Esophagus (tissue), 2 donors: ENCODE measurements around the gene ISG20. TPM values are rescaled to one million over a fixed set of nuclear protein-coding genes. Genes with fewer than 3 reads are reported as not detected.

Experiments
- H3K27ac ChIP-seq, 2 donors: one replicate each; pipeline ENCODE4 v1.5.1; 2013; ENCODE audit warnings: low read depth in 2 of 2, mild to moderate bottlenecking in 2 of 2, inconsistent platforms in 1 of 2, low read length in 1 of 2, moderate library complexity in 1 of 2
- H3K27me3 ChIP-seq, 2 donors: one replicate each; pipeline ENCODE4 v1.6.1; 2013; ENCODE audit warnings: low read length in 2 of 2, control low read depth in 1 of 2, mild to moderate bottlenecking in 1 of 2; ENCODE audit not compliant: insufficient read depth in 2 of 2, control insufficient read depth in 1 of 2
- H3K36me3 ChIP-seq, 2 donors: one replicate each; pipeline ENCODE4 v1.6.1; 2013; ENCODE audit warnings: low read length in 1 of 2; ENCODE audit not compliant: control insufficient read depth in 2 of 2, insufficient read depth in 2 of 2
- H3K4me1 ChIP-seq, 2 donors: one replicate each; pipeline ENCODE4 v1.6.1; 2013; ENCODE audit warnings: low read length in 1 of 2; ENCODE audit not compliant: control insufficient read depth in 2 of 2, insufficient read depth in 2 of 2
- H3K4me3 ChIP-seq, 2 donors: one replicate each; pipeline ENCODE4 v1.5.1; 2013; ENCODE audit warnings: low read length in 2 of 2, mild to moderate bottlenecking in 2 of 2, low read depth in 1 of 2, moderate library complexity in 1 of 2
- H3K9me3 ChIP-seq, 2 donors: one replicate each; pipeline ENCODE4 v1.6.1; 2013; ENCODE audit warnings: mild to moderate bottlenecking in 2 of 2, low read depth in 1 of 2, low read length in 1 of 2, moderate library complexity in 1 of 2; ENCODE audit not compliant: control insufficient read depth in 2 of 2, insufficient read depth in 1 of 2
- WGBS, 2 donors: extraction: QIAGEN DNeasy Blood & Tissue Kit; methylation state at CpG; one replicate each; pipeline ENCODE4 v1.1.7; 2013; 5-methylcytosine and 5-hydroxymethylcytosine counted together
- polyA plus RNA-seq, 2 donors: library from polyadenylated mRNA; stranded (reverse); fragments of 200-250 nt; gene quantifications; one replicate each; pipeline ENCODE4 v1.2.3, GENCODE V29; 2013
- donor health status: healthy with polysubstance abuse.
- donor health status: Bipolar disorder and iron deficiency.

ISG20 gene
- polyA plus RNA-seq, 2 donors: 25.1 to 30.4 TPM

- peaks cover 4 to 9% of the 10 kb centered on the region in 2 donors for H3K4me1 ChIP-seq
- H3K9me3 ChIP-seq: no peaks in the 10 kb centered on the region
- 39 to 42% methylated on average over 13 of the region's 13 CpGs for WGBS, 2 donors
- no peaks in the 10 kb centered on the region for H3K27me3 ChIP-seq
- H3K36me3 ChIP-seq: peaks cover 0 to 2% of the 10 kb centered on the region in 2 donors
- no peak overlapping the region for H3K4me3 ChIP-seq
- H3K27ac ChIP-seq: no peak overlapping the region
Measured at GRCh38 chr15:88657326-88658069, 18.7 kb downstream of the ISG20 start.

- H3K27me3 ChIP-seq: no peaks in the 10 kb centered on the region
- no peaks in the 10 kb centered on the region for H3K9me3 ChIP-seq
- WGBS, 2 donors: 78 to 84% methylated on average over 13 of the region's 13 CpGs
- H3K36me3 ChIP-seq: no peaks in the 10 kb centered on the region
- H3K4me1 ChIP-seq: peaks cover 3 to 6% of the 10 kb centered on the region in 2 donors
- no peak overlapping the region for H3K27ac ChIP-seq
- H3K4me3 ChIP-seq: no peak overlapping the region
Measured at GRCh38 chr15:88658070-88658965, 19.5 kb downstream of the ISG20 start.

GRCh38 chr15:88658972-88659931 lies 20.4 kb downstream of the ISG20 start:
- no peaks in the 10 kb centered on the region for H3K36me3 ChIP-seq
- peak overlapping the region; percentile 28 to 34 for H3K27ac ChIP-seq
- H3K9me3 ChIP-seq: no peaks in the 10 kb centered on the region
- WGBS, 2 donors: 51 to 67% methylated on average over 18 of the region's 18 CpGs
- peaks cover 0 to 6% of the 10 kb centered on the region in 2 donors for H3K4me1 ChIP-seq
- no peaks in the 10 kb centered on the region for H3K27me3 ChIP-seq
- H3K4me3 ChIP-seq: no peak overlapping the region

- no peaks in the 10 kb centered on the region for H3K27me3 ChIP-seq
- H3K4me3 ChIP-seq: no peak overlapping the region
- peaks cover 0 to 6% of the 10 kb centered on the region in 2 donors for H3K4me1 ChIP-seq
- H3K9me3 ChIP-seq: no peaks in the 10 kb centered on the region
- no peak overlapping the region for H3K27ac ChIP-seq
- H3K36me3 ChIP-seq: no peaks in the 10 kb centered on the region
Measured at GRCh38 chr15:88661041-88661700, 22.4 kb downstream of the ISG20 start.

- Histone ChIP-seq H3K27ac (no peak overlapping the region), H3K4me3 (no peak overlapping the region), H3K9me3 (no peaks in the 10 kb centered on the region), H3K36me3 (no peaks in the 10 kb centered on the region), H3K4me1 (peaks cover 0 to 6% of the 10 kb centered on the region in 2 donors), H3K27me3 (no peaks in the 10 kb centered on the region)
- WGBS, 2 donors: 71 to 78% methylated on average over 4 of the region's 4 CpGs
Measured at GRCh38 chr15:88661761-88662556, 23.1 kb downstream of the ISG20 start.

GRCh38 chr15:88663141-88663621 lies 24.4 kb downstream of the ISG20 start:
- no peak overlapping the region for H3K27ac ChIP-seq
- H3K36me3 ChIP-seq: no peaks in the 10 kb centered on the region
- 63 to 74% methylated on average over 6 of the region's 6 CpGs for WGBS, 2 donors
- no peaks in the 10 kb centered on the region for H3K9me3 ChIP-seq
- H3K4me1 ChIP-seq: peaks cover 0 to 6% of the 10 kb centered on the region in 2 donors
- no peaks in the 10 kb centered on the region for H3K27me3 ChIP-seq
- no peak overlapping the region for H3K4me3 ChIP-seq

- Histone ChIP-seq H3K9me3 (no peaks in the 10 kb centered on the region), H3K27me3 (no peaks in the 10 kb centered on the region), H3K4me1 (no peaks in the 10 kb centered on the region), H3K27ac (no peak overlapping the region), H3K36me3 (no peaks in the 10 kb centered on the region), H3K4me3 (no peak overlapping the region)
- WGBS, 2 donors: 73 to 74% methylated on average over 7 of the region's 7 CpGs
Measured at GRCh38 chr15:88664151-88664778, 25.4 kb downstream of the ISG20 start.

- Histone ChIP-seq H3K27ac (no peak overlapping the region), H3K27me3 (no peaks in the 10 kb centered on the region), H3K9me3 (no peaks in the 10 kb centered on the region), H3K4me1 (no peaks in the 10 kb centered on the region), H3K4me3 (no peak overlapping the region), H3K36me3 (no peaks in the 10 kb centered on the region)
- WGBS, 2 donors: 70 to 83% methylated on average over 4 of the region's 4 CpGs
Measured at GRCh38 chr15:88674661-88675060, 35.8 kb downstream of the ISG20 start.
